ENCODE data around the gene SYT2.

Gene SYT2

GRCh38 chr1:202658769-202659168 lies 51.5 kb downstream of the SYT2 start:
- no peak for TF ChIP-seq SPI1 (IDR thresholded peaks at IDR 0.05; ENCODE audit: borderline replicate concordance, low read depth)
- no peak for DNase-seq (ENCODE audit: low read depth in 1 of 2, low spot score in 1 of 2)
- Histone ChIP-seq H3K27ac (replicated peaks) (no peak overlapping the region), H3K27me3 (ENCODE audit: insufficient read depth, poor library complexity, severe bottlenecking) (peaks cover 9% of the 10 kb centered on the region), H3K4me3 (replicated peaks; ENCODE audit: insufficient read depth, low read length) (no peak overlapping the region)

- TF ChIP-seq REST (IDR thresholded peaks at IDR 0.05; ENCODE audit: insufficient replicate concordance, low read depth) (no peak), GABPA (IDR thresholded peaks at IDR 0.05; ENCODE audit: low read depth) (no peak), POLR2AphosphoS5 (IDR thresholded peaks at IDR 0.05; ENCODE audit: low read depth) (no peak), CTCF (IDR thresholded peaks at IDR 0.05; ENCODE audit: insufficient read depth, low read length) (no peak), SPI1 (IDR thresholded peaks at IDR 0.05; ENCODE audit: borderline replicate concordance, low read depth) (no peak)
- no peak for DNase-seq (ENCODE audit: low read depth in 1 of 2, low spot score in 1 of 2)
- Histone ChIP-seq H3K4me3 (replicated peaks; ENCODE audit: insufficient read depth, low read length) (no peak overlapping the region), H3K27me3 (ENCODE audit: insufficient read depth, poor library complexity, severe bottlenecking) (peaks cover 8% of the 10 kb centered on the region), H3K27ac (replicated peaks) (no peak overlapping the region)
These were observed 51.9 kb downstream of the SYT2 start for GRCh38 chr1:202658251-202658759.

GRCh38 chr1:202656951-202657646 lies 53.2 kb downstream of the SYT2 start:
- no peak overlapping the region for H3K27ac ChIP-seq (replicated peaks)
- no peak overlapping the region for H3K4me3 ChIP-seq (replicated peaks; ENCODE audit: insufficient read depth, low read length)
- H3K27me3 ChIP-seq (ENCODE audit: insufficient read depth, poor library complexity, severe bottlenecking), result peaks cover 3% of the 10 kb centered on the region
- TF ChIP-seq SPI1 (IDR thresholded peaks at IDR 0.05; ENCODE audit: borderline replicate concordance, low read depth) (no peak), GABPA (IDR thresholded peaks at IDR 0.05; ENCODE audit: low read depth) (no peak), POLR2AphosphoS5 (IDR thresholded peaks at IDR 0.05; ENCODE audit: low read depth) (no peak), CTCF (IDR thresholded peaks at IDR 0.05; ENCODE audit: insufficient read depth, low read length) (no peak), REST (IDR thresholded peaks at IDR 0.05; ENCODE audit: insufficient replicate concordance, low read depth) (peak; percentile 94)
- no peak for DNase-seq (ENCODE audit: low read depth in 1 of 2, low spot score in 1 of 2)

- no peak for TF ChIP-seq SPI1 (IDR thresholded peaks at IDR 0.05; ENCODE audit: borderline replicate concordance, low read depth)
- Histone ChIP-seq H3K4me3 (replicated peaks; ENCODE audit: insufficient read depth, low read length) (no peak overlapping the region), H3K27me3 (ENCODE audit: insufficient read depth, poor library complexity, severe bottlenecking) (peaks cover 9% of the 10 kb centered on the region), H3K27ac (replicated peaks) (no peak overlapping the region)
- no peak for DNase-seq (ENCODE audit: low read depth in 1 of 2, low spot score in 1 of 2)
These were observed 54.2 kb downstream of the SYT2 start for GRCh38 chr1:202656057-202656456.

- H3K27ac ChIP-seq (replicated peaks), result no peak overlapping the region
- no peak for TF ChIP-seq POLR2AphosphoS5 (IDR thresholded peaks at IDR 0.05; ENCODE audit: low read depth)
- no peak for TF ChIP-seq SPI1 (IDR thresholded peaks at IDR 0.05; ENCODE audit: borderline replicate concordance, low read depth)
- TF ChIP-seq CTCF (IDR thresholded peaks at IDR 0.05; ENCODE audit: insufficient read depth, low read length), result no peak
- no peak for TF ChIP-seq REST (IDR thresholded peaks at IDR 0.05; ENCODE audit: insufficient replicate concordance, low read depth)
- no peak for TF ChIP-seq GABPA (IDR thresholded peaks at IDR 0.05; ENCODE audit: low read depth)
- no peak overlapping the region for H3K4me3 ChIP-seq (replicated peaks; ENCODE audit: insufficient read depth, low read length)
- H3K27me3 ChIP-seq (ENCODE audit: insufficient read depth, poor library complexity, severe bottlenecking), result peaks cover 13% of the 10 kb centered on the region
- no peak for DNase-seq (ENCODE audit: low read depth in 1 of 2, low spot score in 1 of 2)
These were observed 56.2 kb downstream of the SYT2 start for GRCh38 chr1:202654079-202654478.
